DOHH2 (cell line): ENCODE measurements around the gene DLGAP1.

ENCODE experiments used
- EZH2phosphoT487 ChIP-seq: fragments of 200-600 bp; sonication (generic); IDR thresholded peaks from 2 replicates; pipeline ENCODE4 v1.6.1; 2017; ENCODE audit warnings: borderline replicate concordance, mild to moderate bottlenecking, antibody characterized with exemption, low read length, moderate library complexity, mixed read lengths
- TF ChIP-seq, protein P1 (sequence below): fragments of 200-600 bp; sonication (generic); IDR thresholded peaks from one replicate; pipeline ENCODE4 v1.5.1; 2014; ENCODE audit warnings: antibody characterized with exemption, mild to moderate bottlenecking, low read depth, low read length; ENCODE audit not compliant: poor library complexity, severe bottlenecking

GRCh38 chr18:4101009-4101408 lies 354.1 kb downstream of the DLGAP1 start:
- TF ChIP-seq EZH2phosphoT487 = no peak
- TF ChIP-seq, protein P1, sequence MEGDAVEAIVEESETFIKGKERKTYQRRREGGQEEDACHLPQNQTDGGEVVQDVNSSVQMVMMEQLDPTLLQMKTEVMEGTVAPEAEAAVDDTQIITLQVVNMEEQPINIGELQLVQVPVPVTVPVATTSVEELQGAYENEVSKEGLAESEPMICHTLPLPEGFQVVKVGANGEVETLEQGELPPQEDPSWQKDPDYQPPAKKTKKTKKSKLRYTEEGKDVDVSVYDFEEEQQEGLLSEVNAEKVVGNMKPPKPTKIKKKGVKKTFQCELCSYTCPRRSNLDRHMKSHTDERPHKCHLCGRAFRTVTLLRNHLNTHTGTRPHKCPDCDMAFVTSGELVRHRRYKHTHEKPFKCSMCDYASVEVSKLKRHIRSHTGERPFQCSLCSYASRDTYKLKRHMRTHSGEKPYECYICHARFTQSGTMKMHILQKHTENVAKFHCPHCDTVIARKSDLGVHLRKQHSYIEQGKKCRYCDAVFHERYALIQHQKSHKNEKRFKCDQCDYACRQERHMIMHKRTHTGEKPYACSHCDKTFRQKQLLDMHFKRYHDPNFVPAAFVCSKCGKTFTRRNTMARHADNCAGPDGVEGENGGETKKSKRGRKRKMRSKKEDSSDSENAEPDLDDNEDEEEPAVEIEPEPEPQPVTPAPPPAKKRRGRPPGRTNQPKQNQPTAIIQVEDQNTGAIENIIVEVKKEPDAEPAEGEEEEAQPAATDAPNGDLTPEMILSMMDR = no peak
